Left lung (tissue), 10 donors: ENCODE measurements around the gene SIRPA. TPM values are rescaled to one million over a fixed set of nuclear protein-coding genes. Genes with fewer than 3 reads are reported as not detected.

ENCODE experiments used
- ATAC-seq: fragments of 200-7000 bp; cut with Tn5 transposase; one replicate; pipeline ENCODE4 v1.9.1; 2020; ENCODE audit warnings: moderate library complexity
- DNase-seq, 4 donors: peaks; one replicate each; pipeline ENCODE4 v3.0.0-alpha.2; 2013 to 2020
- H3K27ac ChIP-seq, 2 donors: fragments of 200-600 bp; sonication (generic) in 1 of 2; one replicate each; pipeline versions ENCODE4 v1.5.0 to v1.8.0; 2020 to 2021
- H3K27me3 ChIP-seq, 2 donors: fragments of 200-600 bp; sonication (generic) in 1 of 2; one replicate each; pipeline versions ENCODE4 v1.5.0 to v1.8.0; 2020 to 2021
- H3K36me3 ChIP-seq, 2 donors: fragments of 200-600 bp; sonication (generic) in 1 of 2; one replicate each; pipeline versions ENCODE4 v1.5.0 to v1.8.0; 2020 to 2021
- H3K4me1 ChIP-seq, 2 donors: fragments of 200-600 bp; one replicate each; pipeline ENCODE4 v1.8.0; 2021
- H3K4me3 ChIP-seq, 2 donors: fragments of 200-600 bp; sonication (generic) in 1 of 2; one replicate each; pipeline versions ENCODE4 v1.5.0 to v1.8.0; 2020 to 2021; ENCODE audit warnings: mild to moderate bottlenecking in 1 of 2
- H3K9me3 ChIP-seq, 2 donors: fragments of 200-600 bp; sonication (generic) in 1 of 2; one replicate each; pipeline versions ENCODE4 v1.5.0 to v1.8.0; 2020 to 2021
- intact Hi-C, 2 donors: fragments of 100-400 bp; cut with DNase I; formaldehyde crosslinking; loops; one replicate each; pipeline versions ENCODE4 v1.11.2 to v1.14.2; 2022
- polyA plus RNA-seq, 6 donors: library from polyadenylated mRNA; unstranded; fragments of 120-200 nt; gene quantifications; one replicate each; pipeline ENCODE4 v1.2.1, GENCODE V29; 2013; ENCODE audit not compliant: insufficient read length in 6 of 6
- total RNA-seq, 2 donors: library from RNA; stranded (reverse); fragmentation: NEBNext Ultra II Directional; extraction: Animal tissue kit (Norgen Biotek cat#: 25700); gene quantifications; one replicate each; pipeline ENCODE4 v1.2.1, GENCODE V29; 2021
- TF ChIP-seq, protein P1 (sequence below), 2 donors: fragments of 200-600 bp; sonication (generic) in 1 of 2; IDR thresholded peaks; one replicate each; pipeline versions ENCODE4 v1.5.0 to v1.8.0; 2021; ENCODE audit warnings: antibody characterized with exemption in 2 of 2
- donor health status: DM: no; HTN: yes; CAD: no.
- donor health status: DM: no; HTN: no; CAD: no.

The SIRPA gene
- total and polyA plus RNA-seq, 8 donors = 9.8 to 102 (median 12.4) TPM

DNA sequence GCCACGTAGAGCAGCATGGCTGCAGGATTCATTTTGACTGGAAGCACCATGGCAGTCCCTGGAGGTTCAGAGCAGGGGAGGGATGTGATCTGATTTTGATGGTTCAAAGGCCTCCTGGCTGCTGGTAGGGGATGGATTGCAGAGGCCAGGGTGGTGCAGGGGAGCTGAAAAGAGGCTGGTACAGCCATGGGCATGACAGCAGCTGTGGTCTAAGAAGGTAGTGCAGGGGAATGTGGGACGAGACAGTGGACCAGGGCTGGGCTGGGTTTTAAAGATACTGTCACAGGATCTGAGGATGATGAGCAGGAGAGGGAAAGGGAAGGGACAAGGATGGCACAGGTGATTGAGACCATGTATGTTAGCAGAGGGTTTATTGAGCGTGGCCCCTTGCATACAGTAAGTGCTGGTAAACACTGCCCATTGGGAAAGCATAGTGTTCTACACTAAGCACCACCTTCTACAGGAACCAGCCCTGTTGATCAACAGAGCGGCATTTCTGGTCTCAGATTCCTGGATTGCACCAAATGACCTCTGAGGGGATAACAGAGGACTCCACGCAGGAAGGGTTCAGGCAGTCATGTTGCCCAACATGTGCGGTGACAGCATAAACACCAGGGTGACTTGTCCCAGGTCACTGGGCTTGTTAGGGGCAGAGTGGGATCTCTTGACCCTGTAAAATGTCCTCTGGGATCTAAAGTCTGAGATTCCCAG, 14.5 kb upstream of the SIRPA start:
- H3K27ac ChIP-seq = peak overlapping the region in 1 of 2 donors; percentile 55
- intact Hi-C loops = no loop called here
- DNase-seq = peak in 1 of 4 donors; percentile 18

DNA sequence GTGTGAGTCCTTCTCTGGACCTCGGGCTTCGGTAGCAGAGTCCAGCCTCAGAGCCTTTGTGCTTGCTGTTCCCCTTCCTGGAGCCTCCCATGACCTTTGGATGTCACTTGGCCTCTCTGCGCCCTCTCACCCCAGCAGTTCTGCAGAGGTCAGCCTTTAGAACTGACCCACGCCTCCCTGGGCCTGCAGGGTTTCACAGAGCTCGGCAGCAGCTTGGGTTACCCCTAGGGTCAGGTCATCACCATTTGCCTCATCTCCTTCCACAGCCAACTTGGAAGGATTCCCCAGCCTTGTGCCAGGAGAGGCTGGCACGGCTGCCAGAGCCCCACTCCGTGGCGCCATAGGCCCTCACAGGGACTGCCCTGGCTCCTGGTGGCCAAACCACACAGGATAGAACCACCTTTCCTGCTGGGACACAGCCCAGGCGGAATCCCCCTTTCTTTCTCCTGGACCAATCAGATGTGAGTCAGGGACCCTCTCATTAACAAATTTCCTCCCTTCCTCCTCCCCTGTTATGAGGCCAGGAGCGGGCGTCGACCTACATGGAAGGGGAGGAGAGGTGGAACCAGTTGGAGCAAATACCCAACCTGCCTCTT, 13.9 kb upstream of the SIRPA start:
- DNase-seq (peak in 1 of 4 donors; percentile 50), ATAC-seq (peak; percentile 54)
- H3K27ac ChIP-seq = peak overlapping the region in 1 of 2 donors; percentile 55
- H3K4me1 ChIP-seq = peaks cover 0 to 46% of the 10 kb centered on the region in 2 donors
- TF ChIP-seq, protein P1, sequence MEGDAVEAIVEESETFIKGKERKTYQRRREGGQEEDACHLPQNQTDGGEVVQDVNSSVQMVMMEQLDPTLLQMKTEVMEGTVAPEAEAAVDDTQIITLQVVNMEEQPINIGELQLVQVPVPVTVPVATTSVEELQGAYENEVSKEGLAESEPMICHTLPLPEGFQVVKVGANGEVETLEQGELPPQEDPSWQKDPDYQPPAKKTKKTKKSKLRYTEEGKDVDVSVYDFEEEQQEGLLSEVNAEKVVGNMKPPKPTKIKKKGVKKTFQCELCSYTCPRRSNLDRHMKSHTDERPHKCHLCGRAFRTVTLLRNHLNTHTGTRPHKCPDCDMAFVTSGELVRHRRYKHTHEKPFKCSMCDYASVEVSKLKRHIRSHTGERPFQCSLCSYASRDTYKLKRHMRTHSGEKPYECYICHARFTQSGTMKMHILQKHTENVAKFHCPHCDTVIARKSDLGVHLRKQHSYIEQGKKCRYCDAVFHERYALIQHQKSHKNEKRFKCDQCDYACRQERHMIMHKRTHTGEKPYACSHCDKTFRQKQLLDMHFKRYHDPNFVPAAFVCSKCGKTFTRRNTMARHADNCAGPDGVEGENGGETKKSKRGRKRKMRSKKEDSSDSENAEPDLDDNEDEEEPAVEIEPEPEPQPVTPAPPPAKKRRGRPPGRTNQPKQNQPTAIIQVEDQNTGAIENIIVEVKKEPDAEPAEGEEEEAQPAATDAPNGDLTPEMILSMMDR (IDR thresholded peaks at IDR 0.05) = no peak
- H3K9me3 ChIP-seq = no peaks in the 10 kb centered on the region
- H3K27me3 ChIP-seq = peaks cover 0 to 86% of the 10 kb centered on the region in 2 donors
- H3K4me3 ChIP-seq = no peak overlapping the region
- H3K36me3 ChIP-seq = no peaks in the 10 kb centered on the region
- intact Hi-C loops = no loop called here

More for the DNA sequence above, 14.5 kb upstream of the SIRPA start:
- no peak for ATAC-seq
- Histone ChIP-seq H3K9me3 (no peaks in the 10 kb centered on the region), H3K4me1 (peaks cover 0 to 51% of the 10 kb centered on the region in 2 donors), H3K36me3 (no peaks in the 10 kb centered on the region), H3K4me3 (no peak overlapping the region), H3K27me3 (peaks cover 0 to 83% of the 10 kb centered on the region in 2 donors)
- TF ChIP-seq, protein P1 (IDR thresholded peaks at IDR 0.05) = no peak

DNA sequence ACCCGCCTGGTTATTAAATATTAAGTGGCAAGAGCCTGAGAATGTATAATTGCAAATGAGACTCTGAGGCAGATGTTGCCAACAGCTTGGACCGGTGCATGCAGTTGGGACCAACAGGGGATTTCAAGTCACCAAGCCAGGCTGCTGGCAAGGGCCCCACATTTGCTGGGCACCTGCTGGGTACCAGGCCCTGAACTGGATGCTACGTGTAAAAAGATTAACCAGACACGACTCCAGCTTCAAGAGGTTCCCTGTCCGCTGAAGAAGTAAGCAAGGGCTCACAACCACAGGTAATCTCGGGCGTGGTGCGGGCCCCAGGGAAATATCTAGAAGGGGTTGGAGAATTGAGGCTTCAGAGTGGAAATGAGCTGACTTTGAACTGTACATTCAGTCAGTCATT, 13.2 kb upstream of the SIRPA start:
- ATAC-seq = no peak
- Histone ChIP-seq H3K27me3 (peaks cover 2 to 93% of the 10 kb centered on the region in 2 donors), H3K4me1 (peaks cover 0 to 48% of the 10 kb centered on the region in 2 donors), H3K27ac (no peak overlapping the region), H3K4me3 (no peak overlapping the region), H3K9me3 (no peaks in the 10 kb centered on the region), H3K36me3 (no peaks in the 10 kb centered on the region)
- intact Hi-C loops = no loop called here
- TF ChIP-seq, protein P1 (IDR thresholded peaks at IDR 0.05) = no peak
- peak in 1 of 4 donors; percentile 21 for DNase-seq

DNA sequence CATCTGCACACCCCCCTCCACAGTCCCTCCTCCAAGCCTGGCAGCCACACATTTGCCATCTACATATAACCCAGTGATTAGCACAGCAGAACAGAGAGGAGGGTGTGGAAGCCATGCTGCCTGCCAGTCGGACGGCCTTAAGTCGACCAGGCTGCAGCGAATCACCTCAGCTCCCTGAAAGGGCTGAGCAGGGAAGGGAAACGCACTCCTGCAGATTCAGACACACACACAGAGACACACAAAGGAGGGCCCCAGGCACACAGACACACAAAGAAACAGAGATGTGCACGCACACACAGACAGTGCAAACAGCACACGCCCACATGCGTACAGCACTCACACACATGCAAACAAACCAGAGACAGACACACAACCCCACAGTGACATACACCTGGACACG, 11.2 kb upstream of the SIRPA start:
- H3K4me1 ChIP-seq = peaks cover 0 to 62% of the 10 kb centered on the region in 2 donors
- TF ChIP-seq, protein P1 (IDR thresholded peaks at IDR 0.05) = no peak
- intact Hi-C loops = no loop called here
- H3K36me3 ChIP-seq = no peaks in the 10 kb centered on the region
- H3K9me3 ChIP-seq = no peaks in the 10 kb centered on the region
- ATAC-seq = no peak
- no peak overlapping the region for H3K27ac ChIP-seq
- no peak overlapping the region for H3K4me3 ChIP-seq
- peak in 1 of 4 donors; percentile 35 for DNase-seq
- peaks cover 11 to 99% of the 10 kb centered on the region in 2 donors for H3K27me3 ChIP-seq

DNA sequence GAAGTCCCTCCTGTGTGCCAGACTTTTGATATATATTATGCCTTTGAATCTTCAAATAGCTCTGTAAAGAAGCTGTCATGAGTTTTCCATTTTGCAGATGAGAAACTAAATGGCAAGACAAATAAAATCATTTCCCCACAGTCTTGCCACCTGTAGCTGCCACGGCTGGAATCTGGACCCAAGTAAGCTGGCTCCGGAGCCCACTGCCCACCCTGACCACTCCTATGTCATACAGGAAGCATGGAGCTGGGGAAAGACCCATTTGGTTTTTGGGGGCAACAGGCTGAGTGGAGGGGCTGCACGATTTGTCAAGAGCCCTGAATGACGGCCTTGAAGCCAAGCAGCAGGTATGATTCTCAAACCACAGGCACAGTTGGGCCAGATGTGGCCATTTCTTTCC, 10.0 kb upstream of the SIRPA start:
- ATAC-seq (no peak), DNase-seq (peak in 1 of 4 donors; percentile 10)
- TF ChIP-seq, protein P1 (IDR thresholded peaks at IDR 0.05) = no peak
- H3K4me3 ChIP-seq = no peak overlapping the region
- H3K9me3 ChIP-seq = no peaks in the 10 kb centered on the region
- H3K27ac ChIP-seq = no peak overlapping the region
- no peaks in the 10 kb centered on the region for H3K36me3 ChIP-seq
- H3K4me1 ChIP-seq = peaks cover 0 to 71% of the 10 kb centered on the region in 2 donors
- intact Hi-C loops = no loop called here
- H3K27me3 ChIP-seq = peaks cover 17 to 99% of the 10 kb centered on the region in 2 donors
